Bronchial epithelial cell (primary cell): ENCODE measurements around the gene ISCU. TPM values are rescaled to one million over a fixed set of nuclear protein-coding genes. Genes with fewer than 3 reads are reported as not detected.
A peak's percentile ranks its signal among the peaks of the same experiment; 100 is the strongest.

ENCODE experiments used
- DNase-seq: peaks from one replicate; pipeline ENCODE4 v3.0.0-alpha.2; 2010; ENCODE audit warnings: low read depth
- FAIRE-seq: peaks from 2 replicates; lab custom pipeline; 2011; peaks lifted over from hg19 to GRCh38; lab: Jason Lieb, UNC
- H3K27me3 ChIP-seq: 2 replicates; pipeline ENCODE4 v1.5.1; 2011; ENCODE audit warnings: low read length; ENCODE audit not compliant: control insufficient read depth, insufficient read depth
- H3K36me3 ChIP-seq: 2 replicates; pipeline ENCODE4 v1.5.1; 2011; ENCODE audit warnings: low read length; ENCODE audit not compliant: control insufficient read depth, insufficient read depth
- H3K4me3 ChIP-seq: 2 replicates; pipeline ENCODE4 v1.5.1; 2011; ENCODE audit warnings: mild to moderate bottlenecking, low read depth, low read length, control low read depth
- CTCF ChIP-seq: IDR thresholded peaks from 2 replicates; pipeline ENCODE4 v1.5.1; 2011; ENCODE audit warnings: mild to moderate bottlenecking, moderate library complexity, low read length, control low read depth, inconsistent platforms; ENCODE audit not compliant: insufficient read depth, severe bottlenecking
- total RNA-seq: library from RNA; depleted of rRNA; stranded (reverse); fragments of >200 nt; gene quantifications from 2 replicates; pipeline ENCODE4 v1.2.1, GENCODE V29; 2014

Gene ISCU
- total RNA-seq, 1 donor from 2014 or later, result 155 TPM

GRCh38 chr12:108591267-108591980 lies 29.0 kb downstream of the ISCU start:
- no peak for FAIRE-seq
- H3K27me3 ChIP-seq, result peaks cover 4% of the 10 kb centered on the region
- no peak for DNase-seq
- no peak for TF ChIP-seq CTCF
- H3K36me3 ChIP-seq, result no peaks in the 10 kb centered on the region
- no peak overlapping the region for H3K4me3 ChIP-seq

DNA sequence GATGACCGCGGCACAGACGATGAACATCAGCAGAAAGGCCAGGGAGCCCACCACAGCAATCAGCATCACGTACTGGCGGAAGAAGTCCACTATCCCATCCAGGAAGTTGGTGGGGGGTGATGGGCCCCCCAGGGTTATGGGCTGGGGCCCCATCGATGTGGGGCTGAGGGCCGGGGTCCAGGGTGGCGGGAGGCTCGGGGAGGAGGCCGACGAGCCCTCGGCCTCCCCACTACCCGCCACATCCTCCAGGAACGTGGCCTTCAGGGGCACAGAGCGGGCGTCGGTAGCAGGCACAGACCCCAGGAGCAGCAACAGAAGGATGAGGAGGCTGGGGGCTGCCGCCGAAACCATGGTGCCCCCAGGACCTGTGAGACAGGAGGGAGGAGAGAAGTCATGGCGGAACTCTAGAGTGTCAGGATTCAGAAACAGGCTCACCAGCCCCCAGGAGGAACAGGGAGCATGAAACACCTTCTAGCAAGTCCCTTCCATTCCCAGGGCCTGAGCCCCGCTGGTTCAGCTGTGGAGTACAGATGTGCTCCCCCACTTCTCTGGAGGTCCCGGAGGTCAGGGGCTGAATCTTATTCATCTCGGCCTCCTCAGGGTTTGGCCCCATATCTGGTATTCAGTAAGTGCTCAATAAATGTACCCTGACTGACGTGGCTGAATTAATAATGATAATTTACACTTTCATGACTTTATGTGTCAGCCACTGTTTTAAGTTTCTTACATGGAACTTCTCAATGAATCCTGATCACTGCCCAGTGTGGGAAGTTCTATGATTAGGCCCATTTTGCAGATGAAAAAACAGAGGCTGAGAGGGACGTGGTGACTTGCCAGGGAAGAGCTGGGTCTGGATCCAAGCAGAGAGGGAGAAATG lies 29.9 kb downstream of the ISCU start:
- TF ChIP-seq CTCF, result no peak
- Histone ChIP-seq H3K4me3 (no peak overlapping the region), H3K36me3 (no peaks in the 10 kb centered on the region), H3K27me3 (peaks cover 4% of the 10 kb centered on the region)
- DNase-seq, result no peak
- no peak for FAIRE-seq

GRCh38 chr12:108594323-108594903 lies 32.0 kb downstream of the ISCU start:
- no peak for TF ChIP-seq CTCF
- H3K27me3 ChIP-seq, result peaks cover under 1% of the 10 kb centered on the region
- no peak for FAIRE-seq
- no peaks in the 10 kb centered on the region for H3K36me3 ChIP-seq
- DNase-seq, result no peak
- H3K4me3 ChIP-seq, result no peak overlapping the region

DNA sequence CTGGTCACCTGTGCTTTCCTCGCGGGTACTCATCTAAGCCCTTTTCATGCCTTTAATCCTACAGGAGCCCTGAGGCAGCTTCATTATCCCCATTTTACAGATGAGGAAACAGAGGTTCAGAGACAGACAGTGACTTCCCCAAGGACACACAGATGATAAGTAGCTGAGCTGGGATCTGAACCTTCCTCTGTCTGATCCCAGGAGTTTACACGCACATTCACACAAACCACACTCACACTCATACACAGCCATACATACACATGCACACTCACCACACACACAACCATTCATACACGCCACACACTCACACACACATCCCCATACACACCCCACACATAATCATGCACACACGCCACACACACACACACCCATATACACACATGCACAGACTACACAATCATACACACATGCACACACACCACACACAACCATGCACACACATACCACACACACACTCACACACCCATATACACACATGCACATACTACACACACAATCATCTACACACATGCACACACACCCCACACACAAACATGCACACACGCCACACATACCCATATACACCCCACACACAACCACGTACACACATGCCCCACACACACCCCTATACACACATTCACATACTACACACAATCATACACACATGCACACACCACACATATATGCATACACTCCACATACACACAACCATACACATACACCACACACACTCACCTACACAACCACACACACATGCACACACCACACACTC lies 32.7 kb downstream of the ISCU start:
- H3K4me3 ChIP-seq, result no peak overlapping the region
- no peak for DNase-seq
- no peaks in the 10 kb centered on the region for H3K27me3 ChIP-seq
- H3K36me3 ChIP-seq, result no peaks in the 10 kb centered on the region
- TF ChIP-seq CTCF, result no peak
- peak; percentile 95 for FAIRE-seq

DNA sequence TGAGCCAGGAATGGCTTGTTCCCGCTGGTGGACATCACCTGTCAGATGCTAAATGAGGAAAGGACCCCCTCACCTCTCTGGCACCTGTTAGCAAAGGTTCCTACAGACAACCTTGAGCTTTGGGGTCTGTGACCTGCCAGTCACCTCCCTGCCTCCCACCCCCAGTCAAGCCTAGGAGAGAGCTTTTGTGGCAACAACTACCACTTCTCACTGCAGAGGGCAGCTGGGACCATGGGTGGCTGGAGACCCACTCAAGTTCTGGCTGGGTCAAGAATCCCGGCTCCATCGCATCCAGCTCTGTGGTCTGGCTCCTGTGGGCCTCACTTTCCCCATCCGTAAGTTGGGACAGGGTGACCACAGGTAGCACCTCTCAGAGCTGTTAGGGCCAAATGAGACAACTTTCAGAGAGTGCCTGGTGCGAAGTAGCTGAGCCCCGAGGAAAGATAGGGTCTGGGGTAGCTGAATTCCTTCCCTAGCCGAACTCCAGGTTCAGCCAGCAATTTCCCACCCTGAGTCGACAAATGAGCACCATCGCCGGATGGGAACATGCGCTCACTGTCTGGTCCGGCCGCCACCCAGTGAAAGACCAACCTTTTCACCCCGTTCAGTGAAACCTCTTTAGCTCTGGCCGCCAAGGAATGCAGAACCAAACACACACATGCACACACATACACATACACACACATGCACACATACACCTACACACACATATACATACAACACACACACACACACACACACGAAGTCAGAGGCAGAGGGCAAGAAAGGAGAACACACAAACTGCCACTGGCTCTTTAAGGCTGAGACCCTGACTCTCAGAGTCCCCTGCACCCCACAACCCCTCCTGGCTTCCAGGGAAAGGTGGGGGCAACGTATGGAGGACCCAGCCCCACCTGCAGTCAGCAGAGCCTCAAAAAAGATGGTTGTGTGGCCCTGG lies 33.6 kb downstream of the ISCU start:
- H3K4me3 ChIP-seq, result no peak overlapping the region
- FAIRE-seq (peak; percentile 88), DNase-seq (no peak)
- H3K36me3 ChIP-seq, result no peaks in the 10 kb centered on the region
- no peaks in the 10 kb centered on the region for H3K27me3 ChIP-seq
- no peak for TF ChIP-seq CTCF
